GM18870 (cell line): Measurements from ENCODE around the gene CNN3.

ENCODE experiments used
- ATAC-seq: cut with Tn5 transposase; IDR thresholded peaks from one replicate; pipeline ENCODE4 v1.9.1; 2021; ENCODE audit warnings: moderate library complexity; ENCODE audit not compliant: unreplicated experiment

CNN3 gene

DNA sequence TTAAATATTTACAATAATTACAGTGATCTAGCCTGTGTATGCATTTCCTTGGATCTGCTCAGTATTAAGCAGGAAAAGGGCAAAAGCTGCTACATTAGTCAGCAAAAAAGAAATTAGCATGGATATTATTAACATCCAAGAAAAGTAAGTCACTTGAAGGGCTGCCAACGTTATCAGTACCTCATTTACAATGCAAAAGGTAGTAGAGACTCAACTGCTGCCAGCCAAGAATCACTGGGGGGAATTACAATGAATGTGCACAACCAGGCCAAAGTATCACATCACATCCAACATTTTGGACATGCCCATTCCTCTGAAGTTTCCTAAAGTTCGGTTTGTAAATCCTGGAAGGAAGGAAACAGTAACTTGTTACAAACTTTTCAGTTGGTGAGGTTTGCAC is 1.9 kb downstream of the CNN3 start:
- ATAC-seq = no peak

DNA sequence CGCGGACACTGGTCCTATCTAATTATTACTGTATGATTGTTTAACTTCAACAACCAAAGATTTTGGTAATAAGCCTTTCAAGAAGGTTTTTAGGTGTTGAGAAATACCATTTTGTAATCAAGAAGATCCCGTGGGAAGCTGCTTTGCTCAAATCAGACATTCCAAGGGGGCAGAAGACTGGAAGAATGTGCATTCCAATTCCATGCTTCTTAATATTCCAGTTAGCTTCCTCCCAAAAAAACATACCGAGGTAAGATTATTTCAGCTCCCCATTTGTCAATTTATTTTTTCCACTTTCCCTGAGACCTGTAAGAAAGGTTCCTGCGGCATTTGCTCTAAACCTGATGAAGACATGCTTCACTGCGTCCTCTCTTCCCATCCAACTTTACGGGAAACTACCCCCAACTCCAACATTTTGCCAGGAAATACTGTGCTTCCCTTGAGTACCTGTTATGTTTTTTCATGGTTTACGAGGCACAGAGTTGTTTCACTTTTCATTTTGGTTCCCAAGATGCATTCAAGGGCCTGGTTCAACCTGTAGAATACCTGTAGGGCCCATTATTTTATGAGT is 4.1 kb downstream of the CNN3 start:
- no peak for ATAC-seq

DNA sequence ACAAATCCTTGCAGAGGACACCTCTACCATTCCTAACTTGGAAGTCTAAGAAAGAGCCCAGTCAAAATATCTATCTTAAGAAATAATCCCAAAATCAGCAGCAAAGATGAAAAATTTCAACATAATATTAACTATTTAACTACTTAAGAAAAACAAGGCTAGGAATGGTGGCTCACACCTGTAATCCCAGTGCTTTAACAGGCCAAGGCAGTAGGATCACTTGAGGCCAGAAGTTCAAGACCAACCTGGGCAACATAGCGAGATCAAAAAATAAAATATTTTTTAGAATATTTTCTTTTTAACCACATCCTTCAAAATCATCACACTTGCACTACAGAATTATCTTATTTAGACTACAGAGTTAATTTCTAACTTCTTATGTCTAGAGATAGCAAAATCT is 4.9 kb downstream of the CNN3 start:
- ATAC-seq = no peak

DNA sequence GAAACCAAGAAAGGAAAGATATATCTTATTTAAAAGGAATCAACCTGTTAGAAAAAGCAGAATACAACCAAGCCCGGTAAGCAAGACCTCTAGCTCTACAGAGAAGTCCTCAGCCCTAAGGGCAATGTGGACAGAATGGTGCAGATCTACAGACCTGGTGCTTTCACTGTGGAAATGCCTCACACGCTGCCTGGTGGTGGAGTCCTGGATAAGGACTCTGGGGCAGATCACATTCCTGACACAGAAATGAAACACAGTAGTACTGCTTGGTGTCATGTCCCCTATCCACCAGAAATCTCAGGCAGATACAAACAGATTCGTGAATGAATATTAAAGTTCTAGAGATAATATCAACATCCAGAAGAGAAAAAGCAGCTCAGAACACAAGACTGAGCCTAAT is 6.8 kb downstream of the CNN3 start:
- ATAC-seq = no peak

DNA sequence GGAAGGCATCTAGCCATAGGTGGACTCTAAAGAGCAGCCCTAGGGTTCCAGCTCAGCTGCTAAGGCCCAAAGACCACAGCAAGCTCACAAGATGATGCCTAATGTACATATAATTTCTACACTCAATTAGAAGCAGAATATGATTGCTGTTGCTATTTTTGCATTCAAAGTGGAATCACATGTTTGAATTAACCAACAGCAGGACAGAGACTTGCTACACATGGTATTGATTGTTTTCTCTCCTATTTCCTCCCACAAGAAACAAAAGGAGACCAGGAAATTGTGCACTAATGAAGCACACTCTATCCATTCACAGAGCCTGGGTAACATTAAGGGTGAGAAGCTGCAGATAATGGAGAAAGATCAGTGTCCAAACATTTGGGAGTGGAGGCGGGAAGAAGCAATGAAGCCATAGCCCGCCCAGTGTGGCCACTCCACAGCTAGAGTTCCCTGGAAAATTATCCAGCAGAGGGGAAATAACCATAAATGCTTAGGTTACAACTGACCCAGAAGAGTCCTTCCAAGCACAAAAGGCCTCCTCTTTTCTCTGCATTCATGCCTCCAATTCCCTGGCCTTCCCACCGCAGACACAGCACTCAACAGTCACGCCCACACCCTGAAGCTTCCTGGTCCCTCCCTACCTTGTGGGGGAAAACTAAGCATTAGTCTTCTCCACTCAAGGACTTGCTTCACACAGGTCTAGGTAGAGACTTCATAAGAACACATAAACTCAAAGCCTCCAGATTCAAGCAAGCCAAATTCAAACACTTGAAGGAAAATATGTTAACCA is 7.5 kb downstream of the CNN3 start:
- ATAC-seq = no peak

DNA sequence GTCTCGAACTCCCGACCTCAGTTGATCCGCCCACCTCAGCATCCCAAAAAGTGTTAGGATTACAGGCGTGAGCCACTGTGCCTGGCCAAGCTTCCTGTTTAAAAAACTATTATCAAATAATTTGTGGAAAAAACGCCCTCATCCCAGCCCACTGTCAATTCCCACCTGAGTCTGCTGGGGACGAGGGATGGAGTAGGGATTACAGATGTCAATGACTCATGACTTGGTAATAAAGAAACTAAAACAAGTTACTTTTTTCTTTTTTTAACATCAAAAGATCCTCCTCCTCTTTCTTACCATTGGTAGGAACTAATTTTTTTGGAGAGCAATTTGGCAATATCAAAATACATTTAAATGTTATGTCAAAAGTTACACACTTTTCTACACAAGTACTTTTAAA is 9.7 kb downstream of the CNN3 start:
- no peak for ATAC-seq

DNA sequence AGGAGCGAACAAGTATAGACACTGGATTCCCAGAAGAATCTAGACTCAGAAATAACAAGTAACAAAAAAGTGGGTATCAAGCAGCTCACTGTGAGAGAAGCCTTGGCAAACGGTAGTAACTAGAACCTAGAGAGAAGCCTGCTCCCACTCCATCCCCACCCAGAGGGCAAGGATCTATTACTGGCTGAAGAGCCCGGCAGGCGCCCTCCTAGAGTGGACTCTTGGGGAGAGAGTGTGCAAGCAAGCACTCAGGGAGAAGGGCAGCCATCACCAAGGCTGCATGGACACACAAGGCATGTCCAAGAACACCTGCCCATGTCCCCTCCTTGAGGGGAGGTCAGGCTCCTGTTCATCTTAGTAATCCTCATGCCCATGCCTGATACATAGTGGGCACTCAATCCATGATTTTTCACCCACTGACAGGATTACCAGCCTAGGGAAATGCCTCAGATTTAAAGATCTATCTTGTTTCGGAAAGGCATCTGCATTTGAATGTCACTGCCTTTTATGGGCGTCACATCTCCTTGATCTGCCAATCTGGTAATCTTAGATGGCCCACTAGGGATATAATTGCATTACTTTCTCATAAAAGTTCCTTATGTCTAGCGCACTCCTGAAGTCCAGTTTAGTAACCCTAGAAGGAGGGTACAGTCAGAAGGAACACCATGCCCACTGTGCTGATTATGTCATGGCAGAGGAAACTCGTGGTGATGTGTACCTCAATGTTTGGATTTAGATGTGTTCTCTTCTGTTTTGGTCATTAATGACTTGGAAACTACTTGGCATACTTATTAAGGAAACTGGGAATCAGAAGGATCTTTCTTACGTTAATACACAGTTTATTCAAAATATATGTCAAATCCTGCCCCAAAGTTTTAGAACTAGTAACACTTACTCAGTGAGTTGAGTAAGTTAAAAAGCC is 14.4 kb downstream of the CNN3 start:
- ATAC-seq = no peak

DNA sequence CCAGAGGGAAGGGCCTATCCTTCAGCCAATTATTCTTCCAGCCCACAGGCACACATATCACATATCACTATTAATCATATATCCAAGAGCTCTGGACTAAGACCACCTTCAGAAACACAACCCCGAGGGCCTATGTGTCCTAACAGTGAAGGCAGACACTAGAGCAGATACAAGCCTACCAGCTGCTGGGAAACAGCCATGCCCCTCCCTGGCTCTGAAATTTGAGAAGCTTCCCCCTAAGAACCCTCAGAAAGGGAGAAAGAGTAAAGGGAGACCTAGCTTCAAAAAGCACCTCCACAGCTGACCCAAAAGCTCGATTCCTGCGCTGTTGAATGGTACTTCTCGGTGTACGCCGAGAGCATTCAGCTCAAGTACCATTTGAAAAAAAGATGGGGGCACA is 17.4 kb downstream of the CNN3 start:
- no peak for ATAC-seq

DNA sequence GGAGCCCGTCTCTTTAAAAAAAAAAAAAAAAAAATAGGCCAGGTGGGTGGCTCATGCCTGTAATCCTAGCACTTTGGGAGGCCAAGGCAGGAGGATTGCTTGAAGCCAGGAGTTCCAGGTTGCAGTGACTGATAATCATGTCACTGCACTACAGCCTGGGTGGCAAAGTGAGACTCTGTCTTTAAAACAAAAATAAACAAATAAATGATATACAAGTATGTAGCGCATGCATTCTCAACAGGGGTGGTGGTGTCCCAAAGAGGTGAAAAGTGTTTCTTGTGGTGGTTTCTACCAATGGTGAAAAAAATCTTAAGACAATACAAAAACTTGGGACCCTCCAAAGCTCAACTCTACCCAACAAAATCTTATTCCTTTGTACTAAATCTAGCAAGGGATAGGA is 17.9 kb downstream of the CNN3 start:
- ATAC-seq = no peak

DNA sequence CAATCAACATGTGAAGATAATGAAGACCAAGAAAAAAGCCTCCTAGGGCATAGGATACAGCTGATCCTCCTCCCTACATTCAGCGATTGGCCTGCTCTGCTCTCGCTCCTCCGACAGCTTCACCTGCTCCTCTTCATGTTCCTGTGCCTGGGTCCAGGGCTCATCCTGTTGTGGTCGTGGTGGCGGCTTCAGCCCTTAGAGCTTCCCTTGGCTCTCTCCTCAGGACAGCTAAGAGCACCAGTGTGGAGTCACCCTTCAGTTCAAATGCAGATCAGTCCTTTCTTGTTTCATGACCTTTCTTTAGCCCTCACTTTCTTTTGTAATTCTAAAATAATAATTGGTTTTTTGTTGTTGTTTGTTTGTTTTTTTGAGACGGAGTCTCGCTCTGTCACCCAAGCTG is 18.7 kb downstream of the CNN3 start:
- ATAC-seq = no peak

DNA sequence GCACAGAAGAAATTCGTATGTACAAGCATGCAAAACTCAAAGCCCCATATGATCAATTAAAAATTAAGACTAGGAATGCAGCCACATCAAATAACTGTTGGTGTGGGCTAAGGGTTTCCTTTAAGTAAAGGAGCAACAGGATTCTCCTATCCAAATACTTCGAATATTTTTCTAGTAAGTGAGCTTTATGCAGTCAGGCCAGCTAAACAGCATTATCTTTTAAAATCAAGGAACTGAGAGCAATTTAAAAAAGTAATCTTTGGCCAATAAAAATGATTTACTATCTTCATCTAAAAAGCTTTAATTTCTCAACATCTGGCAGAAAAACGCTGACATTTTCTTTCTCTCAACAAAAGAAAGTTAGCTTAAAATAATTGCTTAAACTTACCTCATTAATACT is 19.8 kb downstream of the CNN3 start:
- ATAC-seq = no peak

DNA sequence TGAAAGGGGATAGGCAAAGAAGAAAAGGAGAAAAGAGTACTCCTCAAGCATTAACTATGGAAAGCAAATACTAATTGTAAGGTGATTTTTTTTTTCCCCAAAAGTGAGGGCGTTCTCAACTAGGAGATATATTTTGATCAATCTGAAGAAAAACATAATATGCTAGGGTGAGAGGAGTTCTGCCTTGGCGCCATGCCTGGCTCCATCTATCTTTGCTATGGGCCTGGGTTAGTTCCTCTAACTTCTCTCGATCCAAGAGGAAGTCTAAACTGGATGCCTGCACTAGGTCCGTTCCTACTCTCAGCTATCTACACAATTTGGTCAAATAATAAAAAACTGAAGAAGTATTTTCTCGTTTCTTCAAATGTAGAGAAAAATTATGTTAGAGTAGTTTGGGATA is 20.5 kb downstream of the CNN3 start:
- no peak for ATAC-seq

DNA sequence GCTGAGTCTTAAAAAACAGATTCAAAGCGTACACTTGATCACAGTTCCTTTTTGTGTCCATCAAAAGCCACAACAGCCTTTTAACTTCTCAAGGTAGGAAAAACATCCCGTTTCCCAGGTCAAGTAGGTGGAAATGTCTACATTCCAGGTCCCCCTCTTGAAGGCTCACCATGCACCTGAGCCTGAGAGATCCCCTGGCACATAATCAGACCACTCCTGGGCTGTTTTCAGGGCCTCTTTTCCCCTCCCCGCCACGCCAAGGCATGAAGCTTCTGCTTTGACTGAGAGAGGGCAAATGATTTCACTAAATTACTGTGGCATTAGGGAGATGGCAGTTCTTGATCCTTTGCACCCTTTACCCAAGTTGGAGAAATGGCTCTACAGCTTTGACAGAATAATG is 21.7 kb downstream of the CNN3 start:
- ATAC-seq = no peak

DNA sequence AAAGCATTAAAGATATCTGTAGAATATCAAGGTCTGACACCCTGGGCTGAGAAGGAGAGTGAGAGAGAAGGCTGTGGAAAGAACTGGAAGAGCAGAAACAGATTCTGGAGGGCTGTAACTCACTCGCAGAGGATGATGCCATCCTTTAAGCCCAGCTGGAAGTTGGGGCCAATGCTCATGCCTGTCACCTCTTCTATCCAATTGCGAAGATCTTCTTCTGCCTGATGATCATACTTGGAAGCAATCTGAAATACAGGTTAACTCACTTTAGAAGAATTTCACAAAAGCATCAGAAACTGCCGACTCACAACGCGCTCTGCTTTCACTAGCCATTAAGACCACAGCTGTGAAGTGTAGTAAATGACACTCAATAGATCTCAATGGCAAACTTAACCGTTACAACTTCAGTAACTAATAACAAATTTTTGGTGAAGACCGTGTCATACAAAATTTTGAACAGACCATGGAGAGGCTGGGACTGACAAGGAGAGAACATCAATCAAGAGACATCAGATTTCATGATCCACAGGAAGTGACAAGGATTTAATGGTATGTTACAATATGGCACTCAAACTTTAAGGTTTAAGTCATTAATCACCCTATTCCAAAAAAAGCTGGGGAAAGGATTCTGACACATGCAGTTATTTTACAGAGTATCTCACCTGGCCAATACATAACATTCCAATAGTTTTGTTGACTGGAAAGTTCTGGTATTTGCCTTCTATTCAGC is 23.5 kb downstream of the CNN3 start:
- no peak for ATAC-seq

DNA sequence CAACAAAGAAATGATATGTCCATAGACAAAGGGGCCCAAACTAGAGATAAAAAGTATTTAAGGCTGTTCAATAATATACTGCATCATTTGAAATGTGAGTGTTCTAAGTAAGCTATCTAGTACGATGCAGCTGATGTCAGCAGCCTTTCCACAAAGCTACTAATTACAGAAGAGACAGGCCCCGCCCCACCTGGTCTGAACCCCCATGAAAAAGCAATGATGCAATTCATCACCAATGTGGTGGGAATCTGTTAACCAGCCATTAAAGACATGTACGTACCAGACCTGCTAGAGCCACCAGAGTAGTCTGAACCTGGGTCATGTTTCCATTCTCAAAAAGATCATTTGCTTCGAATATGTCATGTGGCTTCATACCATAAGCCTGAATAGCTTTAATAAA is 25.1 kb downstream of the CNN3 start:
- ATAC-seq = no peak

DNA sequence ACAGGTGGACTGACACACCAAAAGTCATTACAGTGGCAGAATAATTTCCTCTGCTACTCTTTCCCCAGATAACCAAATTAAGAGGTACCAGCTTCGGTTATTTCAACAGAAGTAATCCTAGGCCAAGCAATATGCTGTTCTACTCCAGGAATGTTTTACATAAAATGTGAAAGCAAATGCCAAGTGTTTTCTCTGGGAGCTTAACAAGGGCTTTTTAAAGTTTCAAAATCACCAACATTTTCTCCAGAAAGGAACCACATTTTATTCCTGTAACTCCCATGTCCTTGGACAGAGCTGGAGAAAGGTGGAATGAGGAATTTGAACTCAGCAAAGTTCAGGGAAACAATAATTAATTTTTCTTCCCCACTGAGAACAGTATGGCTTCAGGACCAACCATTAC is 27.2 kb downstream of the CNN3 start:
- ATAC-seq = no peak

DNA sequence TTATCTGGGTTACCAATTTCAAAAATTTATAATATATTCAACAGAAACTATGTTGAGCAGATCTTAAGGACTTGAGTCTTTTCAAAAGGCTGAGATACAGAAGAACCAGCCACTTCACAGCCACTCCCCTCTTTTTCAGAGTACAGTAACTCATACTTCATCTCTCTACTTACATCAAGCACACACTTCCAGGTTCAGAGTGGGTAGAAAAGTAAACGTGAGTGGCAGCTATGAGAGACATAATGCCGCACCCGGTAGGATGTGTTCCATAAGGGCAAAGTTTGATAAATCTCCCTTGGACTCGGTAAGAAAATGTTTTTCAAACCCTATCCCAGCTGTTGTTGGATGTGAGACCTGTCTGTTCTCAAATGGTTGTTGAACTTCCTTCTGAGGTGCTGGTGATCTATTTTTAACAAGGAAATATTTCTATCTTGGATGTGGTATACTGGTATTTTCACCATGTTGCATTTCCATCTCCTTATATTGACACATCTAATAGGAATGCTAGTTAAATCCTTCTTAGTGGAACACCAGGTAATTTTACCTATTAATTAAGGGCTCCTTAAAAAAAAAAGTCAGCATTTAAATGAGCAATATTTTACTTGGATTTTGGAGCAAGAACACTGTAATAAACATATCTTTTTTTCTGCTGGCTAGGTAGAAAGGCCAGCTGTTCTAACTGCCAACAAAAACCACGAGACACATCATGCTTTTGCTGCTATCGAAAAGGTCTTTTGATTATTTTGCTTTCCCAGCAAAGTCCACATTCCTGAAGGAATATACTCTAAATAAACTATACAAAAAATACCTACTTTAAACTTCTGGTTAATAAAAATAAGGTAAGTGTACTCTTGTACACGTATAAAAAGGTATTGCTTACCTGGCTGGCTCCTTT is 28.2 kb downstream of the CNN3 start:
- no peak for ATAC-seq

DNA sequence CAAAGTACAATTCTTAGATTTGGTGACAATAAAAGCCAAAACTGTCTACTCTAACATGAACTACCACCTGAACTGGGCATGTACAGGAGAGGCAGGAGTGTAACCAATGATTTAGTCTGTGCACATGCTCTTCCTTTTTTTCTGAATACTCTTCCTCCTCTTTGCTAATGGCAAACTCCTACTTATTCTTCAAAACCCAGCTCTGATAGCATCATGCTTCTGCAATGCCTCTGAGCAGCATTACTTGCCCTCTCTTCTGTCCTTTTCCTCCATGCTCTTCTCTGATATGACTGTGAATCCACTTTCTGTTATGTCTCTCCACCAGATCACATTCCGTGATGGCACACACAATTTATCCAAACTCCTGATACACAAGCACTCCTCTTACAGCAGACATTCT is 31.4 kb downstream of the CNN3 start:
- no peak for ATAC-seq

DNA sequence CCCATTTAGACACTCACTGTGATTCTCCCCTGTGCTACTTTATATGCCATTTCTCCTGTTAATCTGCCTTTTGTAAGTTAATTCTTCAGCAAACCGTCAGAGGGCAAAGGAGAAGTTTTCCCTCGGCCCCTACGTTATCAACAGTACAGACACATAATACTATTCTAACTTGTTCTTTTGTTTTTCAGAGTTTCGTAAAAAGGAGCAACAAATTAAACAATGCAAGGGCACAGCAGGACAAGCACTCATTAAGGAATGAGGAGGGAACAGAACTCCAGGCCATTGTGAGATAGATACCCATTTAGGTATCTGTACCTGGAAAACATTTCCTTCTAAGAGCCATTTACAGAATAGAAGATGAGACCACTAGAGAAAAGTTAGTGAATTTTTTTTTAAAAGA is 32.3 kb downstream of the CNN3 start:
- ATAC-seq = no peak

DNA sequence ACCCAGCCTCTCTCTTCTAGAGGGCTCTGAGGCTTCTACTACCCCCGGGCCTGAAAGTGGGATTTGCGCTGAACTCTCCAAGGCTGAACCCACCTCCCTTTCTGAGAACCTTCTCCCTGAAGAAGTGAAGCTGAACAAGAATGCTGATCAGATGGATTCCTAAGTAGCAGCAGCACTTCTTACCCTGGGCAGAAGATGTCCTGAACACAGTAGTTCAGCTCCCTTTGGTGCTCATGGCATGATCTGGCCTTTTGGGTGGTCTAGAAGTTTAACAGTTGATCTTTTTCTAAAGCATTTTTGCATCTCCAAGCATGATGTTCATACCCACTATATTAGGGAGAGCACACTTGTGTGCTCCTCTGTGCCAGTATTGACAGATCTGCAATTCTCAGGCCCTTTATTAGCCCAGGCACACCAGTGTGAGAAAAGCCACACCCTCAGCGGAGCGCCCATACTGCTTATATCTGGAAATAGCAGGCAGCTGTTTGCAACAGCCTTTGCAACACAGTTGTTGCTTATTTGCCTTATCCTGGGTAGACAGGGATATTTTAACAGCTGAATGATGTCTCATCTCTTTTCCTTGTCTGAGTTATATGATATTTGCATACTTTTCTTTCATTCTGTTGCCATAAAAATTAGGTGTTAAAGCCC is 34.2 kb downstream of the CNN3 start:
- no peak for ATAC-seq
